Measurements from ENCODE around the gene NLK. TPM values are rescaled to one million over a fixed set of nuclear protein-coding genes. Genes with fewer than 3 reads are reported as not detected.

Gene NLK
- polyA plus RNA-seq, 1 experiment: 24.5 TPM

GRCh38 chr17:28244446-28244845 is 202.0 kb downstream of the NLK start:
- Histone ChIP-seq H3K4me3 (ENCODE audit: low read depth, low read length) (no peak overlapping the region), H3K9me3 (ENCODE audit: control insufficient read depth, insufficient read depth, low read length) (no peaks in the 10 kb centered on the region), H3K27ac (ENCODE audit: low read depth, low read length) (no peak overlapping the region), H3K27me3 (ENCODE audit: control insufficient read depth, insufficient read depth, low read length) (peaks cover 25% of the 10 kb centered on the region)
- POLR2A ChIA-PET: no interaction called here
- CTCF ChIA-PET: no interaction called here
- no peak for TF ChIP-seq CTCF (IDR thresholded peaks at IDR 0.05; ENCODE audit: low read depth, low read length)
- no peak for DNase-seq (ENCODE audit: low read depth, low spot score)

Small RNAs within 50 kb of the gene (small RNA-seq; reads per million reads assigned to genes)
- gene RF00006 (ENCODE audit: insufficient read length, low read depth) (not detected), gene RF00156 (ENCODE audit: insufficient read length, low read depth) (not detected), gene RF00601 (ENCODE audit: insufficient read length, low read depth) (not detected), gene RPS29P22 (ENCODE audit: insufficient read length, low read depth) (not detected)

Other genes with a start within 250 kb of the NLK start
- gene NOS2, start 242.1 kb upstream of the NLK start, polyA plus RNA-seq (2011; rRNA removed): not detected in 2 replicates
- gene LYRM9, start 149.3 kb upstream of the NLK start, polyA plus RNA-seq (2011; rRNA removed): 4.9 and 6.1 TPM in 2 replicates